Measurements from ENCODE around the gene CAMTA1.

Gene CAMTA1

DNA sequence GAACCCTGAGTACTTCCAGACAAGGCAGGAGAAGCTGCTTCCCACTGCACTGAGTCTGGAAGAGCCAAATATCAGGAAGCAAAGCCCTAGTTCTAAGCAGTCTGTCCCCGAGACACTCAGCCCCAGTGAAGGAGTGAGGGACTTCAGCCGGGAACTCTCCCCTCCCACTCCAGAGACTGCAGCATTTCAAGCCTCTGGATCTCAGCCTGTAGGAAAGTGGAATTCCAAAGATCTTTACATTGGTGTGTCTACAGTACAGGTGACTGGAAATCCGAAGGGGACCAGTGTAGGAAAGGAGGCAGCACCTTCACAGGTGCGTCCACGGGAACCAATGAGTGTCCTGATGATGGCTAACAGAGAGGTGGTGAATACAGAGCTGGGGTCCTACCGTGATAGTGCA, 952.8 kb downstream of the CAMTA1 start:
- H3K4me1 ChIP-seq, result peaks cover 50% of the 10 kb centered on the region
- no peak for TF ChIP-seq Cebpa-rat (IDR thresholded peaks at IDR 0.05)
- H3K9ac ChIP-seq, result no peak overlapping the region
- H3K27ac ChIP-seq, result no peak overlapping the region
- H3K9me3 ChIP-seq, result peaks cover 48% of the 10 kb centered on the region
- no peaks in the 10 kb centered on the region for H4K20me1 ChIP-seq
- no peaks in the 10 kb centered on the region for H3K27me3 ChIP-seq
- H3K4me3 ChIP-seq, result no peak overlapping the region
- H3K36me3 ChIP-seq, result peaks cover 48% of the 10 kb centered on the region
- no peak overlapping the region for H3K4me2 ChIP-seq

DNA sequence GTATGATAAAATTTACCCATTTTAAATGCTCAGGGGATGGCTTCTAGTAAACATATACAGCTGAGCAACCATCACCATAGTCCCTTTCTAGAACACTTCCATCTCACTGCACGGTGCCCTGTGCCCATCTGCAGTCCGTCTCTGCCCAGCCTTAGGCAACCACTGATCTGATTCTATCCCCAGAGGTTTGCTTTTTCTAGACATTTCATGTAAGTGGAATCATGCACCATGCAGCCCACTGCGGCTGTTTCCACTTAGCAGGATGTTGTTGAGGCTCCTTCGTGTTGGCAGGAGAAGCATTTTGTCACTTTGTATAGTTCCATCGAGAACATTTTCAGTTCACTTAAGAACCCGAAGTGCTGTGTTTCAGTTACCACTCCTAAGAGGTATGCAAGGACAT, 958.1 kb downstream of the CAMTA1 start:
- Histone ChIP-seq H3K9ac (no peak overlapping the region), H3K4me2 (peak overlapping the region; percentile 63), H3K27me3 (no peaks in the 10 kb centered on the region), H3K27ac (no peak overlapping the region), H3K4me1 (peaks cover 43% of the 10 kb centered on the region), H4K20me1 (no peaks in the 10 kb centered on the region), H3K4me3 (no peak overlapping the region), H3K9me3 (peaks cover 22% of the 10 kb centered on the region), H3K36me3 (peaks cover 51% of the 10 kb centered on the region)
- TF ChIP-seq Cebpa-rat (IDR thresholded peaks at IDR 0.05), result no peak

DNA sequence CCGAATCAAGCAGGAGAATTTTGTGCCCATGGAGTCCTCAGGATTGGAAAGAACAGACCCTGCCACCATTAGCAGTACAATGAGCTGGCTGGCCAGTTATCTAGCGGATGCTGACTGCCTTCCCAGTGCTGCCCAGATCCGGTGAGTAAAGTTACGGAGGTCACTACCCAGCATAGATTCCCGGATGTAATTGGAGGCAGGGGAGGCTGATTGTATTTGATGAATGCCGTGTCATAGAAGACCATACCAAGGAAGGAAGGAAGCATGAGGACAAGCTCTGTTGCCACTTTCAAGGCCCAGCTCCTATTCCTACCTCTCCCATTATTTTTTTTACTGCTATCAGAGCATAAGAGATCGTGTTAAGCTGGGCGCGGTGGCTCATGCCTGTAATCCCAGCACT, 959.6 kb downstream of the CAMTA1 start:
- Histone ChIP-seq H3K27me3 (no peaks in the 10 kb centered on the region), H3K9ac (no peak overlapping the region), H3K27ac (no peak overlapping the region), H3K9me3 (peaks cover 6% of the 10 kb centered on the region), H3K4me3 (no peak overlapping the region), H4K20me1 (no peaks in the 10 kb centered on the region), H3K36me3 (peaks cover 45% of the 10 kb centered on the region), H3K4me2 (peak overlapping the region; percentile 1; the same call in 1 of the 2 replicates), H3K4me1 (peaks cover 49% of the 10 kb centered on the region)
- no peak for TF ChIP-seq Cebpa-rat (IDR thresholded peaks at IDR 0.05)

DNA sequence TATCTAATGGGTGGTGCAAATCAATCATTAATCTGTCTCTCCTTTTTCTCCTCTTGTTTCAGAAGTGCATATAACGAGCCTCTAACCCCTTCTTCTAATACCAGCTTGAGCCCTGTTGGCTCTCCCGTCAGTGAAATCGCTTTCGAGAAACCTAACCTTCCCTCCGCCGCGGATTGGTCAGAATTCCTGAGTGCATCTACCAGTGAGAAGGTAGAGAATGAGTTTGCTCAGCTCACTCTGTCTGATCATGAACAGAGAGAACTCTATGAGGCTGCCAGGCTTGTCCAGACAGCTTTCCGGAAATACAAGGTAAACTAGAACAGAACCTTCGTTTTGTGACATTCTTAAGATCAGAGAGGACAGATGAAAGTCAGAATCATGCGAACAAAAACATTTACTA, 960.5 kb downstream of the CAMTA1 start:
- Histone ChIP-seq H3K27me3 (no peaks in the 10 kb centered on the region), H3K27ac (no peak overlapping the region), H3K4me2 (no peak overlapping the region), H3K9ac (no peak overlapping the region), H3K9me3 (no peaks in the 10 kb centered on the region), H3K4me3 (no peak overlapping the region), H3K36me3 (peaks cover 45% of the 10 kb centered on the region; the same call in 1 of the 2 replicates), H3K4me1 (peaks cover 42% of the 10 kb centered on the region), H4K20me1 (no peaks in the 10 kb centered on the region)
- no peak for TF ChIP-seq Cebpa-rat (IDR thresholded peaks at IDR 0.05)

DNA sequence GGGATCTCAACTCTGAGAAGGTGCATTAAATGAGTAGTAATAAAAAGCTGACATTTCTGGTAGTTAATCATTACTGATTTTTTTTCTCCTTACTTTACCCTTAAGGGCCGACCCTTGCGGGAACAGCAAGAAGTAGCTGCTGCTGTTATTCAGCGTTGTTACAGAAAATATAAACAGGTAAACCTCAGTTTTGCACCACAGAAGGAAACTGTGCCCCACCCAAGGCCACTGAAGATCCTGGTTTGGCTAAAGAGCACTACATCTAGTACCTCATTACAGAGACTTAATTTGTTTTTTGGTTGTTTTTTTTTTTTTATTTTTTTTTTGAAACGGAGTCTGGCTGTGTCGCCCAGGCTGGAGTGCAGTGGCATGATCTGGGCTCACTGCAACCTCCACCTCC, 962.4 kb downstream of the CAMTA1 start:
- no peaks in the 10 kb centered on the region for H4K20me1 ChIP-seq
- no peak overlapping the region for H3K27ac ChIP-seq
- H3K9ac ChIP-seq, result no peak overlapping the region
- H3K36me3 ChIP-seq, result peaks cover 50% of the 10 kb centered on the region
- H3K9me3 ChIP-seq, result no peaks in the 10 kb centered on the region
- no peak overlapping the region for H3K4me2 ChIP-seq
- H3K27me3 ChIP-seq, result no peaks in the 10 kb centered on the region
- peaks cover 31% of the 10 kb centered on the region for H3K4me1 ChIP-seq
- TF ChIP-seq Cebpa-rat (IDR thresholded peaks at IDR 0.05), result no peak
- no peak overlapping the region for H3K4me3 ChIP-seq

DNA sequence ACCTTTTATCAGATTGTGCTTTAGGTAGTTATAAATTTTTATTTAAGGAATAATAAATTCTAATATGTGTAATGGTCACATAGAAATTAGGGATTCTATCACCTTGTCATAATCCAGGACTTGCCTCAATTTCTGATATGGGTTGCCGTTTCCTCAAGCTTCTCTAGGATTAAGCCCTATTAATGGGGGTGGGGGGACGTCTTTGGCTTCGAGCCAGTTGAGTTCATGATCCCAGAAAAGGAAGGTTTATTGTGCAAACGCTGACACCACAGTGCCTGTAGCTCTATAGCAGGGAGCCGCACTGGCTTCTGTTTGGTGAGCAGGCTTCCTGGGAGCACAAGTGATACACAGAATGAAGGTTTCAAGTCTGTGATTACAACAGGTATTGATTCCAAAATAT, 963.9 kb downstream of the CAMTA1 start:
- no peak overlapping the region for H3K9ac ChIP-seq
- peaks cover 29% of the 10 kb centered on the region for H3K4me1 ChIP-seq
- peaks cover 50% of the 10 kb centered on the region for H3K36me3 ChIP-seq
- no peak overlapping the region for H3K4me2 ChIP-seq
- H3K9me3 ChIP-seq, result no peaks in the 10 kb centered on the region
- no peaks in the 10 kb centered on the region for H4K20me1 ChIP-seq
- TF ChIP-seq Cebpa-rat (IDR thresholded peaks at IDR 0.05), result no peak
- no peak overlapping the region for H3K4me3 ChIP-seq
- no peaks in the 10 kb centered on the region for H3K27me3 ChIP-seq
- H3K27ac ChIP-seq, result no peak overlapping the region

DNA sequence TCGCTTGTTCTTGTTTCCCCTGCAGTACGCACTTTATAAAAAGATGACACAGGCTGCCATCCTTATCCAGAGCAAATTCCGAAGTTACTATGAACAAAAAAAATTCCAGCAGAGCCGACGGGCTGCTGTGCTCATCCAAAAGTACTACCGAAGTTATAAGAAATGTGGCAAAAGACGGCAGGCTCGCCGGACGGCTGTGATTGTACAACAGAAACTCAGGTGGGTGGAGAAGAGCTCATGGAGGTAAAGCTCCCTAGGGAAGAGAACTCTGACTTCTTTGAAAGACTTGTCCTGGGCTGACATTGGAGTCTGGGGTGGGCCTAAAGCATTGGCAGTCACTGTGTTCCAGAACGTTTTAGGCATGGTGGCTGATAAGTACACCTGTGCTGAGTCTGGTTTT, 965.9 kb downstream of the CAMTA1 start:
- no peak overlapping the region for H3K9ac ChIP-seq
- H4K20me1 ChIP-seq, result no peaks in the 10 kb centered on the region
- no peak overlapping the region for H3K27ac ChIP-seq
- peaks cover 23% of the 10 kb centered on the region for H3K4me1 ChIP-seq
- no peak overlapping the region for H3K4me2 ChIP-seq
- no peaks in the 10 kb centered on the region for H3K27me3 ChIP-seq
- peaks cover 35% of the 10 kb centered on the region for H3K36me3 ChIP-seq
- TF ChIP-seq Cebpa-rat (IDR thresholded peaks at IDR 0.05), result no peak
- H3K4me3 ChIP-seq, result no peak overlapping the region
- no peaks in the 10 kb centered on the region for H3K9me3 ChIP-seq

DNA sequence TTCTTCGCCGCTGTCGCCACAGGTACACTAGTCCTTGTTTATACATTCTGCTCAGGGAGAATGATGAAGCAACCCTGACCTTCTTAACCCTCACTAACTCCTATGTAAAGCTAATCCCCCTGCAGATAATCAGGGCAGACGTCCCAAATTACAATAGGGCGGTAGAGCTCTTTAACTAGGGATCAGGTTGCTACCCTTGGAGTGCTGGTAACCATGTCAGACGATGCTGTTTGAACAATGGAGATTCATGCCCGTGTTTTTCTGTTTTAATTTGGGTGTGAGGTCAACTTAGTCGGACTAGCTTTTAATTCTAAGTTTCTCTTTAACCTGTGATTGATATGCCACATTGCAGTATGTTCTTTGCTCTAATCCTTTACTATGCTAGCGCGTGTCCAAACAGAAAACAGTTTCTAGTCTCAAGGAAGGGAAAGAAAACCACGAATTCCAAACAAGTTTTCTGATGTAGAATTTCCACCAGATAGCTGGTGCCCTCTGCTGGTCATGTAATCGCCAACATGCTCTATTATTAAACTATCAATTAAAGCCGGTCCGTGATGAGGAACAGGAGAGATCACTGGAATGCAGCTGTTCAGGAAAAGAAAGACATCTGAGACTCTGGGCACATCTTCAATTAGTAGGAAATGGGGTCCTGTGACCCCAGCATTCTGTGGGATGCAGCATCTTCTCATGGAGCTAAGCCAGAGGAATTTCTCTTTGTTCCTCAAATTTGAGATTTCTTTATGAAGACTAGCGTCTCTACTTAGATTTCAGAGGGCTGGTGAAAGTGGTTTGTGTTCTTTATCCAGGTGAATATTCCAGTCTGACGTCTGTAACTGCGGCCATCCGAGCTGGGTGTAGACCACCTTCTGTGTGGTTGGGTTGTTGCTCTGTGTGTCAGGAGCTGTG, 967.5 kb downstream of the CAMTA1 start:
- no peak for TF ChIP-seq Cebpa-rat (IDR thresholded peaks at IDR 0.05)
- Histone ChIP-seq H3K4me1 (peaks cover 27% of the 10 kb centered on the region), H3K27ac (no peak overlapping the region), H3K9me3 (no peaks in the 10 kb centered on the region), H3K9ac (no peak overlapping the region), H3K27me3 (no peaks in the 10 kb centered on the region), H3K4me2 (peak overlapping the region; percentile 7; the same call in 1 of the 2 replicates), H3K36me3 (peaks cover 25% of the 10 kb centered on the region), H4K20me1 (no peaks in the 10 kb centered on the region), H3K4me3 (no peak overlapping the region)

DNA sequence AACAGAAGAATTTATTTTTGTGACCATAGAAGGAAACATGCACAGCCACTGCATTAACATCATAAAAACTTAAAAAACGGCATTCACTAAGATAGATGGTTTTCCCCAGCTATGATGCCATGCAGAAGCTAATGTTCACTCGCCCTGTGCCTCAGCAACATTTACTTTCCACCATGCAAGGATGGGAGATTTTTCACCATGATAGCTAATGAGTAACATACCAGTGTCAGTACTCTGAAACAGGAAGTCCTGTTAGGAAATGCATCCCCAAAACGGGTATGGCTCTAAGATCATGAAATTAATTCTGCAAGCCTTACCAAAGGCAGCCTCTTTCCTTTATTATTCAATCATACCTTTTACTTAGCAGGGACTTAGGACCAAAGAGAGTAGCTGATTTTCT, 968.4 kb downstream of the CAMTA1 start:
- no peak for TF ChIP-seq Cebpa-rat (IDR thresholded peaks at IDR 0.05)
- Histone ChIP-seq H3K9me3 (no peaks in the 10 kb centered on the region), H4K20me1 (no peaks in the 10 kb centered on the region), H3K4me2 (peak overlapping the region; percentile 18; the same call in 1 of the 2 replicates), H3K36me3 (peaks cover 16% of the 10 kb centered on the region), H3K4me3 (no peak overlapping the region), H3K27me3 (no peaks in the 10 kb centered on the region), H3K9ac (no peak overlapping the region), H3K27ac (no peak overlapping the region), H3K4me1 (peaks cover 24% of the 10 kb centered on the region)

DNA sequence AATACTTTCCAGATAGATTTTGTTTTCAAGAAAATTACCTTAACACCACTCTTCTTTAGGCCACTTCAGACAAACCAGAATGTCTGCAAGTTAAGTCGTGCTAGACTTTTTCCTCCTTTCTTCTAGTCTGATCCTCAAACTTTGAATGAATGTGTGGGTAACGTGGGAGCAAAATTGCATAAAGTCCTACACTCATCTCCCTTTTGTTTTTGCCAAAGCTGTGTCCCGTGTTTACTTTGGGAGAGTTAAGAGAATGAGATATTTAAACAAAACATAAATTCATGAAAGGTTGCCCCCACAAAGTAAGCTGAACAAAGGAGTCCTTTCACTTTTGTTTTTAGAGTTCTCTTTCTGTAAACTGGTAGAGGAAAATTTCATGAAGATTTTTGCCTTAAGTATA, 969.0 kb downstream of the CAMTA1 start:
- Histone ChIP-seq H3K9ac (no peak overlapping the region), H3K27ac (no peak overlapping the region), H3K9me3 (no peaks in the 10 kb centered on the region), H3K4me2 (no peak overlapping the region), H3K4me3 (no peak overlapping the region), H3K4me1 (peaks cover 21% of the 10 kb centered on the region), H3K36me3 (peaks cover 14% of the 10 kb centered on the region), H4K20me1 (no peaks in the 10 kb centered on the region), H3K27me3 (no peaks in the 10 kb centered on the region)
- TF ChIP-seq Cebpa-rat (IDR thresholded peaks at IDR 0.05), result no peak
